ENCODE results near the gene GBX2. TPM values are rescaled to one million over a fixed set of nuclear protein-coding genes. Genes with fewer than 3 reads are reported as not detected.
A peak's percentile ranks its signal among the peaks of the same experiment; 100 is the strongest.

Gene GBX2
- total and polyA plus RNA-seq, 2 donors (not counting 1 experiment from before 2014, with no cell fraction given), result not detected

DNA sequence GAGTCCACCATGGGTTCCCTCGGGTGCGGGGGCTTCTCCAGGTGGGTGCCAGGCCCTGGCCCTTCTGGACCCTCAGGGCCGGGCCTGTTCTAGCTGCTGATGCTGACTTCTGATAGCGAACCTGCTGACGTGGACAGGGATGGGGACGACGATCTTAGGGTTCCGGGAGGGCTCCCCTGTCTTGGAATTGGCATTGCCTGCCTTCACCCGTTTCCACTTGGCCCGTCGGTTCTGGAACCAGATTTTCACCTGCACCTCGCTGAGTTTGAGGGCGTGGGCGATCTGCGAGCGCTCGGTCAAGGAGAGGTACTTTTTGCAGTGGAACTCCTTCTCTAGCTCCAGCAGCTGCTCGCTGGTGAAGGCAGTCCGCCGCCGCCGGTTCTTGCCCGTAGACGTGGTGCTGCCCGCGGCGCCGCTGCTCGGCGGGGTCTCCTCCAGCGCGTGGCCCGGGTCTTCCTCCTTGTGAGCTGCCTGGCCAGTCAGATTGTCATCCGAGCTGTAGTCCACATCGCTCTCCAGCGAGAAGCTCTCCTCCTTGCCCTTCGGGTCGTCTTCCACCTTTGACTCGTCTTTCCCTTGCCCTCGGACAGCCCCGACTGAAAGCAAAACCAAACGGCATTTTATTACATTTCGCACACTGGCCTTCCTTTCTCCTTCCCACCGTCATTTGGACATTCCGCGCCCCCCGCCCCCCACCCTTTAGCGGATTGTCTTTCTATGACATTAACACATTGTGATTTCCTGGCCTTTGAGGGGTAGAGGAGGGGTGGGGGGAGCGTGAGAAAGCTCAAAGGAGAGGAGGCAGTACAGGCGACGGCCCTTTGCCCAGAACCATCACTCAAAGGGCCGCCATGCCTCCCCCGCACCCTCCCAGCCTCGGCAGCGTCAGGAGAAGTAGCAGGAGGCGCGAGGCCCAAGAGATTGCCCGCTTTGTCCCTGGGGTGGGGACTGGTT lies 2.1 kb downstream of the GBX2 start:
- ATAC-seq (ENCODE audit: low read depth) (no peak), DNase-seq (no peak)
- intact Hi-C loops (cut with micrococcal nuclease), result no loop called here
- no peaks in the 10 kb centered on the region for H3K9me3 Mint-ChIP-seq (ENCODE audit: insufficient read depth)
- H3K27me3 ChIP-seq (replicated peaks in 1 of 4; ENCODE audit: control extremely low read depth in 1 of 4, control insufficient read depth in 3 of 4, insufficient read depth in 4 of 4, low read length in 3 of 4), result peaks cover 0 to 76% (median 38%) of the 10 kb centered on the region in 4 experiments
- H3K9ac ChIP-seq (ENCODE audit: low read length), result no peak overlapping the region
- H3K4me2 ChIP-seq (replicated peaks; ENCODE audit: low read depth, low read length, poor library complexity, severe bottlenecking), result peak overlapping the region; percentile 37
- no peak overlapping the region for H3K4me3 ChIP-seq (ENCODE audit: control extremely low read depth in 1 of 5, extremely low read depth in 1 of 5, insufficient read depth in 1 of 5, low read depth in 2 of 5, low read length in 4 of 5)
- WGBS (ENCODE audit: insufficient coverage), result 14% methylated on average over 39 of the region's 58 CpGs
- no peaks in the 10 kb centered on the region for H4K20me1 ChIP-seq (ENCODE audit: control insufficient read depth, insufficient read depth, low read length, poor library complexity, severe bottlenecking)
- no peak overlapping the region for H3K27ac ChIP-seq (ENCODE audit: low read length in 2 of 2)
- peaks cover 0 to 12% of the 10 kb centered on the region in 2 donors for H3K4me1 ChIP-seq (ENCODE audit: control insufficient read depth in 2 of 2, insufficient read depth in 2 of 2, low read length in 2 of 2)
- peaks cover 10% of the 10 kb centered on the region for H3K4me1 Mint-ChIP-seq
- H2AFZ ChIP-seq (ENCODE audit: insufficient read depth, low read depth, low read length, poor library complexity, severe bottlenecking), result peak overlapping the region; percentile 10
- no peak overlapping the region for H3K27ac Mint-ChIP-seq
- H3K36me3 ChIP-seq (replicated peaks in 1 of 2; ENCODE audit: control extremely low read depth in 1 of 2, control insufficient read depth in 1 of 2, extremely low read depth in 1 of 2, insufficient read depth in 2 of 2, low read length in 1 of 2), result no peaks in the 10 kb centered on the region
- H3K9me3 ChIP-seq (ENCODE audit: control extremely low read depth in 1 of 3, control insufficient read depth in 2 of 3, insufficient read depth in 1 of 3, low read length in 2 of 3), result peaks cover 0 to 29% (median 0%) of the 10 kb centered on the region in 3 donors
- TF ChIP-seq EZH2 (IDR thresholded peaks at IDR 0.05; ENCODE audit: borderline replicate concordance, insufficient read depth, low read depth, low read length, poor library complexity, severe bottlenecking), result no peak
- no peak for TF ChIP-seq CTCF (IDR thresholded peaks at IDR 0.05)
- H3K79me2 ChIP-seq (ENCODE audit: control insufficient read depth, insufficient read depth, low read length), result no peaks in the 10 kb centered on the region
- H3K27me3 Mint-ChIP-seq, result peaks cover 54% of the 10 kb centered on the region
- H3K4me3 Mint-ChIP-seq, result no peak overlapping the region
- ChIA-PET CTCF (no interaction called here), POLR2A (no interaction called here)

All from B cell (primary cell).